Renal cortex interstitium (tissue), 11 donors: ENCODE data around the gene PRM2. TPM values are rescaled to one million over a fixed set of nuclear protein-coding genes. Genes with fewer than 3 reads are reported as not detected.
A peak's percentile ranks its signal among the peaks of the same experiment; 100 is the strongest.

Experiments
- DNase-seq, 11 donors: peaks; one replicate each; pipeline ENCODE4 v3.0.0-alpha.2; 2013; ENCODE audit warnings: low read depth in 9 of 11, low spot score in 4 of 11; ENCODE audit errors: extremely low read depth in 1 of 11
- polyA plus RNA-seq, 3 donors: library from polyadenylated mRNA; unstranded; fragments of 120-200 nt; gene quantifications; one replicate each; pipeline ENCODE4 v1.2.1, GENCODE V29; 2013; ENCODE audit not compliant: insufficient read length in 3 of 3

The PRM2 gene
- polyA plus RNA-seq, 3 donors = not detected

GRCh38 chr16:11271610-11272009 is 4.7 kb downstream of the PRM2 start:
- no peak for DNase-seq

- no peak for DNase-seq
Measured at GRCh38 chr16:11270602-11271162, 5.6 kb downstream of the PRM2 start.

GRCh38 chr16:11268921-11269375 is 7.3 kb downstream of the PRM2 start, which contains the start of gene TNP2:
TSS of gene TNP2 (minus strand) at chr16:11269325. CDS start at chr16:11269262, 63 bp downstream.
- no peak for DNase-seq

GRCh38 chr16:11265124-11265523 is 11.2 kb downstream of the PRM2 start:
- DNase-seq = no peak

- no peak for DNase-seq
Measured at GRCh38 chr16:11264155-11264832, 12.0 kb downstream of the PRM2 start.

GRCh38 chr16:11263737-11264136 is 12.5 kb downstream of the PRM2 start:
- DNase-seq = no peak

- DNase-seq = no peak
Measured at GRCh38 chr16:11262915-11263314, 13.4 kb downstream of the PRM2 start.

DNA sequence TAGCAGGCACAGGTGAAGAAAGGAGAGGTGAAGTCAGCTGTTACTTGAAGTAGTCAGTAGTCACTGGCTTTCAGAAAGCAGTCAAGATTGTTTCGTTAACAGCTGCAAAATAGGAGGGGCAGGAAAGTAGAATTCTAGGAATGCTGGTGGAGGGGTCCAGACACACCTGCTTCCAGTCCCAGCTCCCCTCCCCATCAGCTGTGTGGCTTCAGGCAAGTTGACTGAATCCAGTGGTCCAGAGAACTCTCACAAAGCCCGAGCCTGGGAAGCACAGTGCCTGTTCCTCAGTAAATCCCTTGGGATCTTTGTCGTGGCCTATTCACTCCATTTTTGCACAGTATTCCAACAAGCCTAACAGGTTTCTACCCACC is 15.7 kb downstream of the PRM2 start:
- no peak for DNase-seq

GRCh38 chr16:11259655-11260595 is 16.4 kb downstream of the PRM2 start:
- DNase-seq = no peak

DNA sequence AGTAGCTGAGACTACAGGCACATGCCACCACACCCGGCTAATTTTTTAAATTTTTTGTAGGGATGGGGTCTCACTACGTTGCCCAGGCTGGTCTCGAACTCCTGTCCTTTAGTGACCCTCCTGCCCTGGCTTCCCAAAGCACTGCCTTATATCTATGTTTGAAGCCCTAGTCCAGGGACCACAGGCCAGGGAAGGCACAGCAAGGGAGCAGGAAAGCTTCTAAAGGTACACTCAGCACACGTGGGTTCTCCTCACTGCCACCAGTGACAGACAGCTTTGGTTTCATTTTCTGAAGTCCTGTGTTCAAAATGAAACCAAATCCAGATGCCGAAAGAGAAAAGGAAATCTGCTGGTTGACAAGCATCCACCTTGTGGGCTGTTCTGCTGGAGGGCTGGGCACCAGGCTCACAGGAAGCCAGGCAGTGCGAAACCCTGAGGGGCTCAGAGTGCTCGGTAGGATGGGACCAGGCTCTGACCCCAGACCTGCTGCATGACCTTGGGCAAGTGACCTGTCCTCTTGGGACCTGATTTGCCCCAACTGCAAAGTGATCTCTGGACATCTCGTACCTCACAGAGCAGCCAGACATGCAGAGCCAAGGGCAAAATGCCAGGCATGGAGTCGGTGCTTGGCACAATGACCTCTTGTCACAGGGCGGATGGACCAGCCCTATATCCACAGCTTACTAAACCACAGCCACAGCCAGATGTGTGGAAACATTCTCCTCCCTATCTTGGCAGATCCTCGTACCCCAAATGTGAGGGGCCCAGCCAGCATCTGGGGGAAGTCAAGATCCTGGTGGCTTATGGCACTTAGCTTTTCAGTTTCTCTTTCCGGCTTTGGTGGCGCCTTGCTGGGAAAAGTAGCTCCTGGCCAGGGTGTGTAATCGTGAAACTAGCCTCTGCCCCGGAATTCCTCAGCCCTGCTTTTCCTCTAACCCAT is 17.5 kb downstream of the PRM2 start:
- DNase-seq = no peak

DNA sequence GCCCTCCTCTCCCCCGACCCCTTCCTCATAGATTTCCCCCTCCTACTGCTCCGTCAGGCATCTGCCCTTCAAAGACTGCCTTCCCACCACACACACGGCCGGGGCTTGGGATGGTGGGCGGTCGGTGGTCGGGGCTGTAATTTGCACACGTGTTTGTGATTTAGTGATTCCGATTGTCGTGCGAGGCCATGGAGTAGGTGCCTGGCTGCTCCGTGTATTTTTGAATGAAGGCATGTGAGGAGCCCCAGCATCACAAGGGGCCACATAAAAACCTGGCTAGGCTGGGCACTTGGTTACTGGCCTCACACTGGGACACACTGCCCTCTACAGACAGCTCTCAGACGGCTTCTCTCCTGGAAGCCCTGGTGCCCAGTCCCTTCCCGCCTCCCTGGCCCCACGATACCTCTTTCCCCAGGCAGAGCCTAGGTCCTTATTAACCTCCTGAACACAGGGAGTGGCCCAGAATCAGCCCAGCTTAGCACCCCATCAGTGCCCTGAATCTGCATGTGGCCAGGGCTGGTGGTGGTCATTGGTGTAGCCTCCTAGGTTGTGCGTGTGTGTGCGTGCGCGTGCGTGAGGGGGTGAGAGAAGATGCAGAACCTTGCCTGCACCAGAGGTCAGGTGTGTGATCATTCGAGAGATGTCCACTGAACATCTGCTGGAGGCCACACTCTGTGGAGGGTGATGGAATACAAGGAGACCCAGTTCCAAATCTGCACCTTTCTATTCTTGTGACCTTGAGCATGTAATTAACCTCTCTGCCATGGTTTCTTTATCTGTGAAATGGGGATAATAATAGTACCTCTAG is 18.9 kb downstream of the PRM2 start:
- peak in 8 of 11 donors; percentile 60 to 88 (median 76) for DNase-seq

DNA sequence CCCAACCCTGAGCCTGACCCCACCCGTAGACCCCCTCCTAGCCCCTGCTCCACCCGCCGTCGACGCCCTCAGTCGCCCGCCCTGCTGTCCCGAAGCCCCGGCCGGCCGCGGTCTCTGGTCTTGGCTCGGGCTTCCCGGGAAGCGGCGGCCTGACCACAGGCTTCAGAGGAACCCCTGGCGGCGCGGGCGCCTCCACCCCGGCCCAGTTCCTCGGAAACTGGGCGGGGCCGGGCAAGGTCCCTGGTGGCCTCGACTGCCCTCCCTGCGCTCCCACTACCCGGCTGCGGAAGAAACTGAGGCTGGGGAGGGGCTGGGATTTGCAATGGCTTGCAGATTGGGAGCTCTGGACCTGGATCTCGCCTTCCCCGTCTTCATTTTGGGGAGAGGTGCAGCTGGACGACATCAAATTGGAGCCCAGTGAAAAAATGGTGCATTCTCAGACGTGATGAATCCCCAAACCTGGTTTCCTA is 19.6 kb downstream of the PRM2 start:
- no peak for DNase-seq

DNA sequence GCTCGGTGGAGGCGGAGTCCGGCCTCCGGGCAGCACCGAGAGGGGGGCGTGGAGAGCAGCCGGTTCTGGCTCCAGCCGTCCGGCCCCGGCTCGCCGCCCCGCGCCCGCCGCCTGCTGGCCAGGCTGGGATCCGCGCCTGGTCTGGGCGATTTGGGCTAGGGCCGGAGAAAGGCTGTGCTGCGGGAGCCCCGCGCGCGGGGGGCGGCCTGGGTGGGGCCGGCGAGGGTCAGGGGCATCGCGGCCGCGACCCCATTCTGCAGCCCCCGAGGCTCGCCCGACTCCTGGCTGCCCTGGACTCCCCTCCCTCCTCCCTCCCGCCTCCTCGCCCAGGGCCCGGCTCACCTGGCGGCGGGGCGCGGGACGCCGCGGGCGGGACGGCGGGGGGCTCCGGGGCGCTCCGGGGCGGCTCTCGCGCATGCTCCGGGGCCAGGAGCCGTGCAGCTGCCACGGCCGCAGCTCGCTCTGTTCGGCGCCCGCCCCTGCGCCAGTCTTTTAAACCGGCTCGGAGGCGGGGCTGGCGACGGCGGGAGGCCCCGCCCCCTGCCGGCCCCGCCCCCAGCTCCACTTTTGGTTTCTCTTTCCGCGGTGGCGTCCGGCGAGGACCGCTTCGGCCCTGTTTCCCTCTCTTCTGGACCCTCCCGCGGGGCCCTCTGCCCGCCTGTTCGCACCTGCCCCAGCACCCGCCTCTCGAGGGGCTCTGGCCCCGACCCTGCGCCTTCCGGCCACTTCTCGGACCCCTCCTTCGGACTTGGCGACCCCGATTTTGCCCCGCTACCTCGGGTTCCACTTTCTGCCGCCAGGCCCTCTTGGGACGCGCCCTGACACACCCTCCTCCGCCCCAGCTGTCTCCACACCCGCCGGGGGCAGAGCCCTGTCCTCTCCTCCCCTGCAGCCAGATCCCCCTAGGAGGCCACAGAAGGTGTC is 20.3 kb downstream of the PRM2 start, which contains the start of gene SOCS1:
Gene SOCS1 (minus strand): TSS at position 468 of the 924 bp plus-strand sequence. CDS start 726 bp downstream, outside the sequence.
- DNase-seq = peak in 9 of 11 donors; percentile 77 to 87 (median 83)

DNA sequence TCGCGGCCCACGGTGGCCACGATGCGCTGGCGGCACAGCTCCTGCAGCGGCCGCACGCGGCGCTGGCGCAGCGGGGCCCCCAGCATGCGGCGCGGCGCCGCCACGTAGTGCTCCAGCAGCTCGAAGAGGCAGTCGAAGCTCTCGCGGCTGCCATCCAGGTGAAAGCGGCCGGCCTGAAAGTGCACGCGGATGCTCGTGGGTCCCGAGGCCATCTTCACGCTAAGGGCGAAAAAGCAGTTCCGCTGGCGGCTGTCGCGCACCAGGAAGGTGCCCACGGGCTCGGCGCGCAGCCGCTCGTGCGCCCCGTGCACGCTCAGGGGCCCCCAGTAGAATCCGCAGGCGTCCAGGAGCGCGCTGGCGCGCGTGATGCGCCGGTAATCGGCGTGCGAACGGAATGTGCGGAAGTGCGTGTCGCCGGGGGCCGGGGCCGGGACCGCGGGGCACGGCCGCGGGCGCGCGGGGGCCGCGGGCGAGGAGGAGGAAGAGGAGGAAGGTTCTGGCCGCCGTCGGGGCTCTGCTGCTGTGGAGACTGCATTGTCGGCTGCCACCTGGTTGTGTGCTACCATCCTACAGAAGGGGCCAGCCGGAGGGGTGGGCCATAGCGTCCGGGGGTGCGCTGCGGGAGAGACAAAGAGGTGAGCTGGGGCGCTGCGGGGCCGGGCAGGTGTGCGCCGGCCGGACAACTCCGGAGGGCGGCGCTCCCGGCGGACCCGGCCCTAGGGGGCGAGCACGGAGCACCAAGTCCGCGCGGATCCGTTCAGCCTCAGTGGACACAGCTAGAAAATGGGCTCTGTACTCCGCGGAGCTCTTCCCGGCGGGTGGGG is 21.2 kb downstream of the PRM2 start:
- DNase-seq = peak in 1 of 11 donors; percentile 43

- no peak for DNase-seq
Measured at GRCh38 chr16:11253995-11254912, 22.0 kb downstream of the PRM2 start.
